Activated naive CD4-positive, alpha-beta T cell treated with anti-CD3 and anti-CD28 coated beads, Interleukin-2, amount 50 U/mL, for 16 hours (primary cell): ENCODE measurements around the gene ST6GALNAC4.

Experiments
- DNase-seq: peaks from one replicate; pipeline ENCODE4 v3.0.0-alpha.2; 2020

ST6GALNAC4 gene

DNA sequence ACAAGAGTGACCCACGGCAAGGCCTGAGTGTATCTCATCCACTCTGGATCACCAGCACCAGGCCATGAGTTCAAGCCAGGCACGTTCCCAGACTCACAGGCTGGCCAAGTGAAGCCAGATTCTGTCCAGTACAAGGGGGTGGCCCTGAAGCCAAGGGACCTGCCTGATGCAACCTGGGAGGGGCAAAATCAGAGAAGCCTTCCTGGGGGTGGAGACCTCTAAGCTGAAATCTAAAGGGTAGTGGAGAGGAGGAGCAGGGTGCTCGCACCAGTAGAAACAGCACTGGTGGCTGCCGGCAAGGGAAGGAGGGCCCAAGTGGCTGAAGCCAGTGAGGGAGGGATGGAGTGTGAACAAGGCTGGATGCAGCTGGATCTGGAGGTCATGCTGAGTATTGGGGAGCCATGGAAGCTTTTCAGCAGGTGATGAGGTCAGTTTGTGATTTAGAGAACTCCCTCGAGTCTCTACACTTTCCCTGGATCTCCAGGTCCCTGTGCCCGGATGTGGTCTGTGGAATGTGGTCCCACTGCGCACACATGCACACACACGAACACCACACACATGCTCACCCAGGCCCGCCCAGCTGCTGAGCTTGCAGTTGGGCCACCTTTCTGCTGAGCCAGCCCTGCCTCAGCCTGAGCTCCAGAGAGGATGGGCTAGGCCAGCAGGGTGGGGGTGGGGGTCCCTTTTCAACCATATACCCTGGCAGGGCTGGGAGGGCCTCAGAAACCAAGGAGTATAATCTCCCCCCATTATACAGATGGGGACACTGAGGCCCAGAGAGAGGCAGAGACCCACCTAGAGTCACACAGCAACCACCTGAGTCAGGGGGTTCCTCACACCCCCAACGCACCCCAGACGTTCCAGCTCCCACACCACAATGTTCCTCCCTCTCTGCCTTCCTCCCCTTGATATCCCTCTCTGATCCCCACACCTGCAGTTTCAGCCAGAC, 12.1 kb upstream of the ST6GALNAC4 start:
- DNase-seq: no peak

GRCh38 chr9:127927988-127928675, 11.3 kb upstream of the ST6GALNAC4 start:
- peak; percentile 24 for DNase-seq

DNA sequence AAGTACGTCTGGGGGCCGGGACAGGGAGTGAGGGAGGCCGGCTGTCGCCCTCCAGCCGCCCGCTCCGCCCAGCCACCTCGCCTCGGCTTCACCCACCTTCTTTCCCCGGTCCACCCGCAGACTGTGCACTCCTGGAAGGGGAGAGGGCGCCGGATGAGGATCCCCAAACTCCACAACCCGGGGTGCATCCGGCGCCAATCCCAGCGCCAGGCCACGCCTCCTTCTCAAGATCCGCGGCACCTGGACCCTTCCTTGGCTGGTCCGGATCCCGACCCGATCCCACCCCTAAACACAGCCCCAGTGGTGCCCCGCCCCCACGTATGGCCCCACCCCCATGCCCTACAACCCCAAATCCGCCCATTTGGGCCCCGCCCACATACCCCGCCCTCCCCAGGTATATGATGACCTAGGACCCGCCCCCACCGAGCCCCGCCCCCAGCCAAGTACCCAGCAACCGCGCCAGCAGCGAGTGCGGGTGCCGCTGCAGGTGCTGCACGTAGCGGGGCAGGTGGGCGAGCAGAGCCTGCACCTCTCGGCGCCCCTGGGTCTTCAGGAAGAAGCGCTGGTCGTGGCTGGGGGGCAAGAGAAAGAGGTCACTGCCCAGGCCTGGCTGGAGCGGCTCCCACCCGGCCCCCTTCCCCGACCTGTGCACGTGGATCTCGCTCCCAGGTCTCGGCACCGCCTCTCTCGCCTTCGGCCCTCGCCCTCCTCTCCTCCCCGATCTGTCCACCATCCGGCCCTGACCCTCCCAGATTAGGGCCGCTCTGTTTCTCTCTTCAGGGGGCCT, 10.6 kb upstream of the ST6GALNAC4 start:
- DNase-seq: peak; percentile 78

- no peak for DNase-seq
Observed at GRCh38 chr9:127926906-127927200, 10.0 kb upstream of the ST6GALNAC4 start.

DNA sequence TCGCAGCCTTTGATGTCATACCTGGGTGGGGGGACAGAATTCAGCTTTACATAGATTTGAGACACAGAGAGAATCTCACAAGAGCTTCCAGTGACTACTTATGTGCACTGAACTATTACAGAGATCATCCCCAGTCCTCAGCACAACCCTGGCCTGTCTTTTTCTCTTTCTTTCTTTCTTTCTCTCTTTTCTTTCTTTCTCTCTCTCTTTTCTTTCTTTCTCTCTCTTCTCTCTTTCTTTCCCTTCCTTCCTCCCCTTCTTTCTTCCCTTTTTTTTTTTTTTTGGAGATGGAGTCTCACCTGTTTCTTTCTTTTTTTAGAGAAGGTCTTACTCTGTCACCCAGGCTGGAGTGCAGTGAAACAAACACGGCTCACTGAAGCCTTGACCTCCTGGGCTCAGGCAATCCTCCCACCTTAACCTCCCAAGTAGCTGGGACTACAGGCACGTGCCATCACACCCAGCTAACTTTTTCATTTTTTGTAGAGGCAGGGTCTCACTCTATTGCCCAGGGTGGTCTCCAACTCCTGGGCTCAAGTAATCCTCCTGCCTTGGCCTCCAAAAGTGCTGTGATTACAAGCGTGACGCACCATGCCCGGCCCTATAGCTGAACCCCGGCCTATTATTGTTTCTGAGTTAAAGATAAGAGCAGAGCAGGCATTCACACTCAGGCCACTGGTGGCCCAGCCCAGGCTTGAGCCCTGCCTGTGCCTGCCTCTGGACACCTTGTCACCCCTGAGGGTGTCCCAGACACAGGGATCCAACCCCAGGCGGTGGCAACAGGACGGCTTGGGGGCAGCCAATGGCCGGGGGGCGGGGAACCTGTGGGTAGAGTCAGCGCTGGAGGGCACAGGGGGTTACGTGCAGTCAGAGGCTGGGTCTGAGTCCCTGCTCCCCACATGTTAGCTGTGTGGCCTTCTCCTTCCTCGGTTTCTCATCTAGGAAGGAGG, 9.4 kb upstream of the ST6GALNAC4 start:
- DNase-seq: no peak

GRCh38 chr9:127924736-127925444, 8.0 kb upstream of the ST6GALNAC4 start:
- DNase-seq: no peak

DNA sequence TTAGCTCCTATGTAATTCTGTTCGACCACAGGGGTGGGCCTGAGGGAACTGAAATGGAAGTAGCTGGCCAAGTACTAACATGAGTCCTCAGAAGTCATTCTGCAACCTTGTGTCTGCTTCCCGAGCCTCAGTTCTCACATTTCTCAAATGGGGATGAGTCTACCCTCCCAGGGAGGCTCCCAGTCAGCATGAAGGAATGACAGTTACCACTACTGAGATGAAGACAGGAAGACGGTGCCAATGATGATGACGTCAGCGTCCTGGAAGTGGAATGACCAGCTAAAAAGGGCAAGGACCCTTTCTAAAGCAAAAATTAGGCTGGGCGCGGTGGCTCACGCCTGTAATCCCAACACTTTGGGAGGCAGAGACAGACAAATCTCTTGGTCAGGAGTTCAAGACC, 6.9 kb upstream of the ST6GALNAC4 start:
- no peak for DNase-seq

- DNase-seq: no peak
Observed at GRCh38 chr9:127923046-127923445, 6.2 kb upstream of the ST6GALNAC4 start.

- DNase-seq: peak; percentile 73
Observed at GRCh38 chr9:127921557-127922120, 4.8 kb upstream of the ST6GALNAC4 start.

DNA sequence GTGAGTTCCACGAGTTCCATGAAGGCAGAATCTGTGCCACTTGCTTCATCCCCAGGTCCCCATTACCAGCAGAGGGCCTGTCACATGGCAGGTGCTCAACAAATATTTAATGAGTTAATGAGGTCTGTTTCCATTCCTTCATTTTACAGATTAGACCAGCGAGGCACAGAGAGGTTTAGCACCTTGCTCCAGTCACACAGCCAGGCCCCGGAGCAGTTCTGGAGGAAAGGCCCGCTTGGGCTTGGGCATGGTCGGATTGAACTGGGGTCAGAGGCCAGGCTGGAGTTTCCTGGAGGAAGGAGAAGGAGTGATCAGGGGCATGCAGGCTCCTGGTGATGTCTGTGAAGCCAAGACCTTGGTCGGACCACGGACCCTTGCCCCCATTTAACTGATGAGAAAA, 4.0 kb upstream of the ST6GALNAC4 start:
- DNase-seq: no peak

- no peak for DNase-seq
Observed at GRCh38 chr9:127919253-127919815, 2.5 kb upstream of the ST6GALNAC4 start.

DNA sequence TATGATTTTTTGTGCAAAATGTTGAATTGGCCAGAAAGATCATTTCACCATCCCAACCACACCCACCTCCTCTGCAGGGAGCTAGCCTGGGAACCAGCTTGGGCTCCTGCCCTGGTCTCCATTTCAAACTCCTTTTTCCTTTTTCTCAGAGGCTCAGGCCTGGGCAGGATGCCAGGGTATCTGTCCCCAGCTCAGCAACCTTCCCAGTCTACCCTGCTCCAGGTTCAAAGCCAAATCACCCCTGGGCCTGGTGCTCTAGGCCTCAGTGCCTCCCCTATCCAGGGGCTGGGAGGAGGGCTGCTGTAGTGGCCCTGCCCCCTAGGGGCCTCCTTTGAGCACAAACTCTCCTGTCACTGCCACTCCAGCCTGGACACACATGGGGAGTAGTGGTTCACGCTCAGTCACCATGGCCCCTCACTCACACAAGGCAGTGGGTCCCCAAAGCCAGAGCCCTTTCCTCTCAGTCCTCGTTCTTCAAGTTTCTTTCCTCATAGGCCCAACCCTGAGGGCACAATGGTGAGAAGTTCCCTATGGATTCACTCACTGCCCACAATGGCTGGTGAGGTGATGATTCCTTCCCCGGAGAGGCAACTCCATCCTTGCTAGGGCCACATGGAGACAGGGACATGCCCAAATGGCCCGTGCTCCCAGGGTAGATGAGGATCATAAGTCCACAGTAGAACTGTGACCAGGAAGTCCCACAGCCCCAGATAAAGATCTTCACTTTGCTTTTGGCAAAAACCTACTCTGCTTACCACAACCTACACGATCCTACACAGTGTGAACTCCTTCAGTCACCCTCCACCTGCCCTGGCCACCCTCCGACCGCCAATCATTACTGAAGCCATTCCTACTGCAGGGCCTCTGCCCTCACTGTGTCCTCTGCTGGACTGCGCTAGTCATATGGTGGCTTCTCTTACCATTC, 1.6 kb upstream of the ST6GALNAC4 start:
- no peak for DNase-seq

GRCh38 chr9:127917603-127918002, 762 bp upstream of the ST6GALNAC4 start:
- no peak for DNase-seq

- DNase-seq: no peak
Observed at GRCh38 chr9:127915801-127916719, 781 bp downstream of the ST6GALNAC4 start.

GRCh38 chr9:127915325-127915752, 1.5 kb downstream of the ST6GALNAC4 start:
- no peak for DNase-seq

DNA sequence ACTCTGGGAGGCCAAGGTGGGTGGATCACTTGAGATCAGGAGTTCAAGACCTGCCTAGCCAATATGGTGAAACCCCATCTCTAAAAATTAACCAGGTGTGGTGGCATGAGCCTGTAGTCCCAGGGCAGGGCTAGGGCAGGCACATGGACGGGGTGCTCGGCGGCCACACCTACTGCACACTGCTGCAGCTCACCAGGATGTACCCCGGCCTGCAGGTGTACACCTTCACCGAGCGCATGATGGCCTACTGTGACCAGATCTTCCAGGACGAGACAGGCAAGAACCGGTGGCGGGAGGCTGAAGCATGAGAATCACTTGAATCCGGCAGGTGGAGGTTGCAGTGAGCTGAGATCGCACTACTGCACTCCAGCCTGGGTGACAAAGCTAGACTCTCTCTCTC, 3.2 kb downstream of the ST6GALNAC4 start:
- DNase-seq: no peak

- no peak for DNase-seq
Observed at GRCh38 chr9:127912882-127913281, 4.0 kb downstream of the ST6GALNAC4 start.

DNA sequence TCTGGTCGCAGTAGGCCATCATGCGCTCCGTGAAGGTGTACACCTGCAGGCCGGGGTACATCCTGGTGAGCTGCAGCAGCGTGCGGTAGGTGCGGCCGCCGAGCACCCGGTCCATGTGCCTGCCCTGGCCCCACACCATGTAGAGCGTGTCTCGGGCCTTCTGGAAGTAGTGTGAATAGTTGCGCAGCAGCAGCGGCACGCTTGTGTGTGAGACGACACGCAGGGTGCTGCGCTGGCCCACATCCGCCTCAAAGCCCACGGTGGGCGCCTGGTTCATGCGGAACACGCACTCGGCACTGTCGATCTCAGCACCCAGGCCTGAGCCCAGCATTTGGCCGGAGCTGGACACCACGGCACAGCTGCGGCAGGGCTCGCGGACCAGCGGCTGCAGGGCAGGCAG, 4.5 kb downstream of the ST6GALNAC4 start:
- DNase-seq: no peak
